ENCODE measurements around the gene DLGAP1. TPM values are rescaled to one million over a fixed set of nuclear protein-coding genes. Genes with fewer than 3 reads are reported as not detected.

The DLGAP1 gene
- total and polyA plus RNA-seq, 2 experiments from 2014 or later, result 3.1 to 6.5 TPM

- Histone ChIP-seq H3K79me2 (no peaks in the 10 kb centered on the region), H3K36me3 (replicated peaks; ENCODE audit: insufficient read depth, low read depth) (no peaks in the 10 kb centered on the region), H3K4me2 (no peak overlapping the region), H3K27ac (no peak overlapping the region), H4K20me1 (ENCODE audit: insufficient read depth, poor library complexity, severe bottlenecking) (no peaks in the 10 kb centered on the region), H2AFZ (no peak overlapping the region), H3K9me2 (replicated peaks; ENCODE audit: insufficient read depth) (no peaks in the 10 kb centered on the region), H3K9me3 (ENCODE audit: low read depth) (no peaks in the 10 kb centered on the region), H3K4me1 (ENCODE audit: insufficient read depth) (peaks cover 9% of the 10 kb centered on the region), H3K27me3 (peaks cover 16% of the 10 kb centered on the region), H3K4me3 (no peak overlapping the region)
- TF ChIP-seq EZH2phosphoT487 (IDR thresholded peaks at IDR 0.05; ENCODE audit: low read depth, severe bottlenecking, unreplicated experiment) (no peak), EZH2 (IDR thresholded peaks at IDR 0.05; ENCODE audit: borderline replicate concordance) (no peak), CTCF (IDR thresholded peaks at IDR 0.05; ENCODE audit: poor library complexity) (no peak)
- DNase-seq (ENCODE audit: low spot score), result no peak
- WGBS (ENCODE audit: low lambda C conversion rate, missing lambda C conversion rate), result 57% methylated on average over 4 of the region's 4 CpGs
Observed at GRCh38 chr18:4357579-4357978, 97.5 kb downstream of the DLGAP1 start.

GRCh38 chr18:4356929-4357328 is 98.2 kb downstream of the DLGAP1 start:
- Histone ChIP-seq H4K20me1 (ENCODE audit: insufficient read depth, poor library complexity, severe bottlenecking) (no peaks in the 10 kb centered on the region), H3K27ac (no peak overlapping the region), H3K4me3 (no peak overlapping the region), H2AFZ (no peak overlapping the region), H3K9me3 (ENCODE audit: low read depth) (no peaks in the 10 kb centered on the region), H3K27me3 (peaks cover 20% of the 10 kb centered on the region), H3K79me2 (no peaks in the 10 kb centered on the region), H3K9me2 (replicated peaks; ENCODE audit: insufficient read depth) (no peaks in the 10 kb centered on the region), H3K4me1 (ENCODE audit: insufficient read depth) (peaks cover 10% of the 10 kb centered on the region), H3K36me3 (replicated peaks; ENCODE audit: insufficient read depth, low read depth) (no peaks in the 10 kb centered on the region), H3K4me2 (no peak overlapping the region)
- 94% methylated on average over 5 of the region's 6 CpGs for WGBS (ENCODE audit: low lambda C conversion rate, missing lambda C conversion rate)
- TF ChIP-seq EZH2 (IDR thresholded peaks at IDR 0.05; ENCODE audit: borderline replicate concordance) (no peak), CTCF (IDR thresholded peaks at IDR 0.05; ENCODE audit: poor library complexity) (no peak), EZH2phosphoT487 (IDR thresholded peaks at IDR 0.05; ENCODE audit: low read depth, severe bottlenecking, unreplicated experiment) (no peak)
- DNase-seq (ENCODE audit: low spot score), result no peak

GRCh38 chr18:4353853-4354418 is 101.2 kb downstream of the DLGAP1 start:
- H3K4me3 ChIP-seq, result no peak overlapping the region
- H3K9me3 ChIP-seq (ENCODE audit: low read depth), result no peaks in the 10 kb centered on the region
- peaks cover 10% of the 10 kb centered on the region for H3K4me1 ChIP-seq (ENCODE audit: insufficient read depth)
- peak overlapping the region; percentile 67 for H3K4me2 ChIP-seq
- H4K20me1 ChIP-seq (ENCODE audit: insufficient read depth, poor library complexity, severe bottlenecking), result no peaks in the 10 kb centered on the region
- WGBS (ENCODE audit: low lambda C conversion rate, missing lambda C conversion rate), result 44% methylated on average over 9 of the region's 9 CpGs
- H3K27me3 ChIP-seq, result peaks cover 20% of the 10 kb centered on the region
- no peaks in the 10 kb centered on the region for H3K36me3 ChIP-seq (replicated peaks; ENCODE audit: insufficient read depth, low read depth)
- no peaks in the 10 kb centered on the region for H3K9me2 ChIP-seq (replicated peaks; ENCODE audit: insufficient read depth)
- no peak for DNase-seq (ENCODE audit: low spot score)
- H2AFZ ChIP-seq, result no peak overlapping the region
- no peaks in the 10 kb centered on the region for H3K79me2 ChIP-seq
- TF ChIP-seq EZH2phosphoT487 (IDR thresholded peaks at IDR 0.05; ENCODE audit: low read depth, severe bottlenecking, unreplicated experiment) (no peak), CTCF (IDR thresholded peaks at IDR 0.05; ENCODE audit: poor library complexity) (no peak), EZH2 (IDR thresholded peaks at IDR 0.05; ENCODE audit: borderline replicate concordance) (no peak)
- no peak overlapping the region for H3K27ac ChIP-seq
